Neural progenitor cell (in vitro differentiated cells): Measurements from ENCODE around the gene SPECC1L.
"Not testable (repeated sequence)": the region's sequence is repeated elsewhere in the genome, so short reads cannot be mapped to it uniquely, and the experiment has no call there.

Experiments used
- CTCF ChIP-seq: fragments of 200-600 bp; sonication (generic); IDR thresholded peaks from 2 replicates; pipeline ENCODE4 v1.5.1; 2017; ENCODE audit warnings: antibody characterized with exemption, mild to moderate bottlenecking
- EZH2 ChIP-seq: fragments of 200-600 bp; sonication (generic); IDR thresholded peaks from 2 replicates; pipeline ENCODE4 v1.6.1; 2017; ENCODE audit warnings: antibody characterized with exemption, mild to moderate bottlenecking, moderate library complexity

GRCh38 chr22:24240985-24241692, 29.5 kb upstream of the SPECC1L start:
- not testable (repeated sequence) for TF ChIP-seq EZH2, CTCF
